Dermis microvascular lymphatic vessel endothelial cell (primary cell): ENCODE results near the gene RPS6KC1. TPM values are rescaled to one million over a fixed set of nuclear protein-coding genes. Genes with fewer than 3 reads are reported as not detected.
"Not testable (repeated sequence)": the region's sequence is repeated elsewhere in the genome, so short reads cannot be mapped to it uniquely, and the experiment has no call there.

Source experiments
- DNase-seq, 2 donors: peaks; one replicate each; pipeline versions ENCODE4 v3.0.0 to v3.0.0-alpha.2; 2010; ENCODE audit warnings: low read depth in 2 of 2
- total RNA-seq: library from RNA; depleted of rRNA; stranded (reverse); fragments of >200 nt; gene quantifications from 2 replicates; pipeline ENCODE4 v1.2.1, GENCODE V29; 2014

The RPS6KC1 gene, protein sequence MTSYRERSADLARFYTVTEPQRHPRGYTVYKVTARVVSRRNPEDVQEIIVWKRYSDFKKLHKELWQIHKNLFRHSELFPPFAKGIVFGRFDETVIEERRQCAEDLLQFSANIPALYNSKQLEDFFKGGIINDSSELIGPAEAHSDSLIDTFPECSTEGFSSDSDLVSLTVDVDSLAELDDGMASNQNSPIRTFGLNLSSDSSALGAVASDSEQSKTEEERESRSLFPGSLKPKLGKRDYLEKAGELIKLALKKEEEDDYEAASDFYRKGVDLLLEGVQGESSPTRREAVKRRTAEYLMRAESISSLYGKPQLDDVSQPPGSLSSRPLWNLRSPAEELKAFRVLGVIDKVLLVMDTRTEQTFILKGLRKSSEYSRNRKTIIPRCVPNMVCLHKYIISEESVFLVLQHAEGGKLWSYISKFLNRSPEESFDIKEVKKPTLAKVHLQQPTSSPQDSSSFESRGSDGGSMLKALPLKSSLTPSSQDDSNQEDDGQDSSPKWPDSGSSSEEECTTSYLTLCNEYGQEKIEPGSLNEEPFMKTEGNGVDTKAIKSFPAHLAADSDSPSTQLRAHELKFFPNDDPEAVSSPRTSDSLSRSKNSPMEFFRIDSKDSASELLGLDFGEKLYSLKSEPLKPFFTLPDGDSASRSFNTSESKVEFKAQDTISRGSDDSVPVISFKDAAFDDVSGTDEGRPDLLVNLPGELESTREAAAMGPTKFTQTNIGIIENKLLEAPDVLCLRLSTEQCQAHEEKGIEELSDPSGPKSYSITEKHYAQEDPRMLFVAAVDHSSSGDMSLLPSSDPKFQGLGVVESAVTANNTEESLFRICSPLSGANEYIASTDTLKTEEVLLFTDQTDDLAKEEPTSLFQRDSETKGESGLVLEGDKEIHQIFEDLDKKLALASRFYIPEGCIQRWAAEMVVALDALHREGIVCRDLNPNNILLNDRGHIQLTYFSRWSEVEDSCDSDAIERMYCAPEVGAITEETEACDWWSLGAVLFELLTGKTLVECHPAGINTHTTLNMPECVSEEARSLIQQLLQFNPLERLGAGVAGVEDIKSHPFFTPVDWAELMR
- total RNA-seq: 15.5 and 16.9 TPM in 2 replicates

DNA sequence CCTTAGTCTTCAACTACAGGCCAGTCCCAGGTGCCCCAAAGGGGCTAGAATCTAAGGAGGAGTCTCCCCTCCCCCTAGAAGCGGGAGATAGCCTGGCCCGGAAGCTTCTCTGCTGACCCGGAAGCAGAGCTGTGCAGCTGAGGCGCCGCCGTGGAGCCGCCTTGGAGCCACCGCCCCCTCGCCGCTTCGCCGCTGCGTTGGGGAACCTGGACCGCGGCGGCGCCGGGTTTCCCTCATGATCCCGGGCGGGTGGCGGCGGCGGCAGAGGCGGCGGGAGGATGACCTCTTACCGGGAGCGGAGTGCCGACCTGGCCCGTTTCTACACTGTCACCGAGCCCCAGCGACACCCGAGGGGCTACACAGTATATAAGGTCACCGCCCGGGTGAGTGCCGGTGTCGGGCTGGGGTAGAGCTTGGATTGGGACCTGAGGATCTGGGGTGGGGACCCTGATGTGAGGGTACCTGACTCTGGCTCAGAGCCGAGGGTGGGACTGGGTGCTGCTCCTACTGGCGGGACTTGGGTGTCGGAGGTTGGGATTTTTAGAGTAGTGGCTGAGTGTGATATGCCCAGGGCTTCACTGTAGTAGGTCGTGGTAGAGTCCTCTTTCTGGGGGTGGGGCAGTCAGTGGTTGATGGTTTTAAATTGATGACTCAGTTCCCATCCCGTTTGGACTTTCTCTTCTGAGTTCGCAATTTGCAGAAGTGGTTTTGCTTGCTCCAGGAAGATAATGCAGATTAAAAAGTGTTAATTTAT, at the start of gene RPS6KC1:
TSS of gene RPS6KC1 (plus strand) at position 115 of the 754 bp plus-strand sequence. CDS start at position 279, 164 bp downstream.
- peak; percentile 26 to 82 for DNase-seq

DNA sequence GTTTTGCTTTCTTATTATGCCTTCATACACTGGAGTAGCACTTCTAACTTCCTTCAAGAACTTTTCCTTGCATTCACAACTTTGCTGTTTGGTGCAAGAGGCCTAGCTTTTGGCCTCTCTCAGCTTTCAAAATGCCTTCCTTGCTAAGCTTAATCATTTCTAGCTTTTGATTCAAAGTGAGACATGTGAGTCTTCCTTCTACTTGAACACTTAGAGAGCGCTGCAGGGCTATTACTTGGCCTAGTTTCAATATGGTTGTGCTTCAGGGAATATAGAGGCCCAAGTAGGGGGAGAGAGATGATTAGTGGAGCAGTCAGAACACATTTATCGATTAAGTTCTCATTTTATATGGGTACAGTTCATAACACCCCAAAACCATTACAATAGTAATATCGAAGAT, 47.8 kb upstream of the RPS6KC1 start:
- DNase-seq: no peak

DNA sequence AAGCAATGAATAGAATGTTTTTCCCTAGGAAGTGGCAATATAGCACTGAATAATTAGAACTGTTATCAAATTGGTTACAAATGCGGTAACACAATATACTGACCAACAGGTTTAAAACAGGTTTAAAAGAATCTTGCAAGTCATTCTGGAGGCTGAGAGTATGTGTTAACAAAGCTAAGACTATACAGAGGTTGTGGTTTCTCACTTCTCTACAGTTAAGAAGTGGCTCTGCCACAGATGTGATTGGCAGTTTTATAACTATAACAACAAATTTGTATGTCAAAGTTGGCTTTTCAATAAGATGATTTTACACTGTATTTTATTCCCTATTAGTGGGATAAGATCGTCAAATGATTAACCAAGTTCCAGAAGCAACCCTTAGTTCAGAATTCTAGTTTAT, 42.5 kb upstream of the RPS6KC1 start:
- DNase-seq: no peak

DNA sequence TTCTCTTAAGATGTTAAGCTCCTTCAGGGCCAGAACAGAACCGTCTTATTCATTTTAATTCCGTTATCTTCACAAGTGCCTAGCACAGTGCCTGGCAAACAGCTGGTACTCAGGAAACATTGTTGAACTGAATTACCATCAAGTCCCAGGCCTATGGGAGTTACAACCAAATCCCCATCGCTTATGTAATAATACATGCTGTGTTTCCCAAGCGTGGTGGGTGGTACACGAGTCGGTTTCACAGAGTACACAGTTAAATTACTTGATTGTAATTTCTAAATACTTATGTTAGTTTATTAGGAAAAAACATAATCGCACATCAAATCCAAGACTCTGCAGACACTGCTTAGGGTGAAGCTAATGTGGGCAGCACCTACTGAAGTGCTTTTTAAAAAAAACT, 36.4 kb upstream of the RPS6KC1 start:
- DNase-seq: peak in 1 of 2 donors; percentile 13

DNA sequence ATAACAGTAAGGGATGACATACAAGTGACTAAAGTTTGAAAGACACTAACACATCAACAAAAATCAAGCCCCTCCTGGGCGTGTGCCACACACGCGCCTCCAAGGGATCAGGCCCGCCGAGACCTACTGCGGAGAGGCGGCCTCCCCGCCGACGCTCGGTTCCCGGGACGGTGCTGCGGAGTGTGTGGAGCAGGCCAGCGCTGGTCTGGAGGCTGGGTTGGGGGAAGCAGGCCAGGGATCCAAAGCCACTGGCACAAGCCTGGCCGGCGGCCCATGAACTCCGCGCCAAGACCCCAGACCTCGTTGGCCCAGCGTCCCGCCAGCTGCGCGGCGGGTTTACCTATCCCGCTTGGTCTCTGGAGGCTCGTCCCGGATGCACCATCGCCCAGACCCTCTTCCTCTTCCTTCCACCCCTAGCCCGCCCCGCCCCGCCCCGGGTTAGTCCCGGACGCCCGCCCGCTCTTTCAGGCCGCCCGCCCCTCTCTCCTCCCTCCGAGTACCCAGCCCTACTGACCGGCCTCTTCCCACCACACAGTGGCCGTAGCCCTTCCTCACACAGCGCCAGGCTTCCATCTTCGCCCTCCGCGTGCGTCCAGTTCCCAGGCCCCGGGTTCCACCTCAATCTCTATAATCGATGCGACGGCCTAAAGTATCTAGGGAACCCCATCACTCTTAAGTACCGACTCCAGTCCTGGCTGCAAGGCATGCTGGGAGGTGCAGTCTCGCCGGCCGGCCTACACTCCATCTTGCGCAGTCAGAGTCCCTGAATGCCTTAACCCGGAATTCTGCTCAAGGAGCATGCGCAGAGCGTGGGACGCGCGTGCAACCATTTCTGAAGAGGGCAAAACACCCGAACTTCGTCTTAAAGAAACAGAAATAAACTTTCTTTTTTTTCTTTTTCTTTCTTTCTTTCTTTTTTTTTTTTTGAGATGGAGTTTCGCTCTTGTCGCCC, 35.7 kb upstream of the RPS6KC1 start, which contains the start of gene ANGEL2:
TSS of gene ANGEL2 (minus strand) at position 769 of the 952 bp plus-strand sequence. CDS start at position 573, 196 bp downstream.
- peak; percentile 92 to 96 for DNase-seq

DNA sequence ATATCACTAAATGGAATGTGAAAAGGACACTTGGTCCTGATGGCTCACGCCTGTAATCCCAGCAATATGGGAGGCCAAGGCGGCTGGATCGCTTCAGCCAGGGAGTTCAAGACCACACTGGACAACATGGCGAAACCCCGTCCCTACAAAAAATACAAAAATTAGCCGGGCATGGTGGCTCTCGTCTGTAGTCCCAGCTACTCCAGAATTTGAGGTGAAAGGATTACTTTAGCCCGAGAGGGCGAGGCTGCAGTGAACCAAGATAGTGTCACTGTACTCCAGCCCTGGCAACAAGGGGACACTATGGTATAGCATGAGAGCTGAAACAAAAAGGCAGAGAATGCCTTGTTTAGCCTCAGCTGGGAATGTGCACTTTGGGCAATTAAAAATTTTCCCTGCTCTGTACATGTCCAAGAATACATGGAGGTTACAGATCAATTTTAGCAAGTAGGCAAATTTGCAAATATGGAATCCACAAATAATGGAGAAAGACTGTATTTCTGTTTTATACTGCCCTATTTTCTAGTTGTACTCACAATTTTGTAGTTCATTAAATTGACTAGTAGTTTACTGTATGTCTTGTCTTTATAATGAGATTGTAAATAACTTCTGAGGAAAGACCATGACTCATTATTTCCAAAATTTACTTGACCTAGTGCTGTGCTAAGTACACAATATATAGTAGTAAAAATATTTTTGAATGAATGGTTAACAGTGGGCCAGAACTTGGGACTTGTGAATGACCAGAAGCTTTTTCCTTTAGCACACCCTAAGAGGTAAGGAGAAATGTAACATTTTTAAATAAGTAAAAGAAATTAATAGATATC, 33.4 kb upstream of the RPS6KC1 start:
- DNase-seq: no peak

DNA sequence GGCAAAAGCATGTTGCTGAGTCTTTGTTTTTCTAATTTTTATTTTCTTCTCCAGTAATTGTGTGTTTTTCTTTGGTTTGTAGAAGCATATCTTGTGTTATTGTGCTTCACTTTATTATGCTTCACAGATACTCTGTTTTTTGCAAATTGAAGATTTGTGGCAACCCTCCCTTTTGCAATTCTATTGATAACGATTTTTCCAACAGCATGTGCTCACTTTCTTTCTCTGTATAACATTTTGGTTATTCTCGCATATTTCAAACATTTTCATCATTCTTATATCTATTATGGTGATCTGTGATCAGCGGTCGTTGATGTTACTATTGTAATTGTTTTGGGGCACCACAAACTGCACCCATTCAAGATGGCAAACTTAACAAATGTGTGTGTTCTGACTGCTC, 31.6 kb upstream of the RPS6KC1 start:
- no peak for DNase-seq

DNA sequence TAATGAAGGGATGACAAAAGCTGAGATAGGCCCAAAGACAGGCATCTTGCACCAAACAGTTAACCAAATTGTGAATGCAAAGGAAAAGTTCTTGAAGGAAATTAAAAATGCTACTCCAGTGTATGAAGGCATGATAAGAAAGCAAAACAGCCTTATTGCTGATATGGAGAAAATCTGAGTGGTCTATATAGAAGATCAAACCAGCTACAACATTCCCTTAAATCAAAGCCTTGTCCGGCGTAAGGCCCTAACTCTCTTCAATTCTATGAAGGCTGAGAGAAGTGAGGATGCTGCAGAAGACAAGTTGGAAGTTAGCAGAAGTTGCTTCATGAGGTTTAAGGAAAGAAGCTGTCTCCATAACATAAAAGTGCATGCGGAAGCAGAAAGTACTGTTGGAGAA, 31.0 kb upstream of the RPS6KC1 start:
- DNase-seq: no peak

DNA sequence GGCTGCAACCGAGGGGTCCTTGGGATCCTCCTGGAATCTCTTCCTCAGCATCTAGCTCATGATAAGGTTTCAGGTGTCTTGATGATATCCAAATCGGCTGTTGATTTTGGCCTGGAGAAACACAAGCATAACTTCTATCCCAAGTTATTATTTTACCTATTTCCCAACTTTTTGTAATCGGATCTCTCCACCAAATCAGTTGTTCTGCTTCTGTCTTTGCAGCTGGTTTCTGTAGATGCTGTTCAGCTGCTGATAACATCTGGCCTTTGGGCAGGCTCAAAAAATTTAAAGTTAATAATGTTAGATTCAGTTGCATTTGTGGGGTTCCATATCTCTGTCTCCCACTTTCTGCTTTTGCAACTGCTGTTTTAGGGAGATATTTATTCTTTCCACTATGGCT, 24.0 kb upstream of the RPS6KC1 start:
- DNase-seq: not testable (repeated sequence)

DNA sequence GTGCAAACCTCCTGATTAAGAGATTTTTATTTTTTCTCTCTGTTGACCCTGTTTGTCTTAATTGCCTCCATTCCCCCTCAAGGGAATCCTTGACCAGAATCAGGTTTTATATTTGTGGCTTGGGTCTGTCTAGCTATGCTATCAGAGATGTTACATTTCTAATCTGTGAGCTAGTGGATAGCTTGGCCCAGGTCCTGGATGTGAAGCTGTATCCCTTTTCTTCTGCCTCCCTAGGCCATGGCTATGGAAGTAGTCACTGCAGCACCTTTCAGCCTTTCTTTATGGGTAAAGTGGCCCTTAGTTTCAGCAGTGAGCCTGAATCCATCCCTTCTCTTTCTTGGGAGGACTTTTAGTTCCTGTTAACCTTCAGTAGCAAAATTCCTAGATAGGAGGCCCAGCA, 18.4 kb upstream of the RPS6KC1 start:
- no peak for DNase-seq

DNA sequence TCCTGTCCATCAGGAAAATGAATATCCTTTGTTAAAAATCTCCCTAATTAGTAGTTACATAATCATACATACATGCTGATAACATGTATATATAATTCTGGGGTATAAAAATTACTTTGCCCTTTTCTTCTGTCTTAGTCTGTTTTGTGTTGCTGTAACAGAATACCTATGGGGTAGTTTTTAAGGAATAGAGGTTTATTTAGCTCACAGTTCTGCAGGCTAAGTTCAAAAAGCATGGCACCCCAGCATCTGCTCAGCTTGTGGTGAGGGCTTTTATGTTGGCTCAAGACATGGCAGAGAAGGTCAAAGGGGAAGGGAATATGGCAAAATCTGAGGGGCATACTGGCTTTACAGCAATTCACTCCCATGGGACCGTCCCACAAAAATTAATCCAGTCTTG, 16.3 kb upstream of the RPS6KC1 start:
- no peak for DNase-seq

DNA sequence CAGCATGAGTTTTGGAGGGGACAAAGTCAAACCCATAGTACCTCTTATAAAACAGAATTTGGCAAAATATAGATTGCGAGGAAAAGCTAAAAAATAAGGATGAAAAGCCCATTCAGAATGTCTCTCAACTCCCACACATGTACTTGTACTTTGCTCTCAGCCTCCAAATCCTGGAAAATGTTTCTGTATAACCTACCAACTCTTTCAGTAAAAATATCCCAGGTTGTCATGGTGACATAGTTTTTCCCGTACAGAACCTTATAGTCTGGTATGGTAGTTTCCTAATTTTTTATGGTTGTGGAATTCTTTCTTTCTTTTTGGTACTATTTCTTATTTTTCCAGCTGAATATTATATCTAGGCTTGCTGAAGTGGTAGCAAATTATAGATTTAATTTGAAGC, 15.5 kb upstream of the RPS6KC1 start:
- DNase-seq: no peak

DNA sequence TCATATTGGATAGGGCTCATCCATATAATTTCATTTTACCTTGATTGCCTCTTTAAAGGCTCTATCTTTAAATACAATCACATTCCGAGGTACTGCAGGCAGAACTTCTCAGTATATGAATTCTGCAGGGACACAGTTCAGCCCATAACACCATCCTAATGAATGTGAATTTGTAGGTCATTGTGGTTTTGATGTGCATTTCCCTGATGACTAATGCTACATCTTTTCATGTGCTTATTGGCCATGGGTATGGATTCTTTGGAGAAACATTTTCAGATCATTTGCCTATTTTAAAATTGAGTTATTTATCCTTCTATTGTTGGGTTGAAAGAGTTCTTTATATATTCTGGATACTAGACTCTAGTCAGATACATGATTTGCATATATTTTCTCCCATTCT, 9.6 kb upstream of the RPS6KC1 start:
- DNase-seq: no peak

DNA sequence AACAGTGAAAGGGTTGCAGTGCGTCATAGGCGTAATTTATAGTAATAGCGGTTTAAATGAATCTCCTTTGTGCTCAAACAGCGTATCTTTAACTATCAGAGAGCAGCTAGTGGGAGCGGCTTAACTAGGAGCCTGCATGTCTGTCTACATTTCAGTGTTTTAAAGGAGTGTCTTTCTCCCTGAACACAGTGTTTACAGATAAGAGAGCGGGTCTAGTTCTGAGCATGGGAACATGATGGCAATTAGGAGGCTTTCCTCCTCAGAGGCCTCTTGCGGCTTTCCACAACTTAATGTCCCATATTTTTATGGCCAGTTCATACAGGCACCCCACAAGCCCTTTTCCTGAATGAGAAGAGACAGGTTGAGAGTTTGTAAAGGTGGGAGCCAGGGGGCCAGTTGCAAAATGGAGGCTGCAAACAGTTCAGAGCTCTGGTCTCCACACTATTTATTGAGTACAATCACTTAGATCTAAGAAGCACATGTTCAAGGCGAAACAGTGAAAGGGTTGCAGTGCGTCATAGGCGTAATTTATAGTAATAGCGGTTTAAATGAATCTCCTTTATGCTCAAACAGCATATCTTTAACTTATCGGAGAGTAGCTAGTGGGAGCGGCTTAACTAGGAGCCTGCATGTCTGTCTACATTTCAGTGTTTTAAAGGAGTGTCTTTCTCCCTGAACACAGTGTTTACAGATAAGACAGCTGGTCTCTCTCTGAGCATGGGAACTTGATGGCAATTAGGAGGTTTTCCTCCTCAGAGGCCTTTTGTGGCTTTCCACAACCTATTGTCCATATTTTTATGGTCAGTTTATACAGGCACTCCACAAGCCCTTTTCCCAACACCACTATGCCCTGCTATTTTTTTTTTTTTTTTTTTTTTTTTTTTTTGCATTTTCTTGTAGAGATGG, 5.5 kb upstream of the RPS6KC1 start:
- not testable (repeated sequence) for DNase-seq

DNA sequence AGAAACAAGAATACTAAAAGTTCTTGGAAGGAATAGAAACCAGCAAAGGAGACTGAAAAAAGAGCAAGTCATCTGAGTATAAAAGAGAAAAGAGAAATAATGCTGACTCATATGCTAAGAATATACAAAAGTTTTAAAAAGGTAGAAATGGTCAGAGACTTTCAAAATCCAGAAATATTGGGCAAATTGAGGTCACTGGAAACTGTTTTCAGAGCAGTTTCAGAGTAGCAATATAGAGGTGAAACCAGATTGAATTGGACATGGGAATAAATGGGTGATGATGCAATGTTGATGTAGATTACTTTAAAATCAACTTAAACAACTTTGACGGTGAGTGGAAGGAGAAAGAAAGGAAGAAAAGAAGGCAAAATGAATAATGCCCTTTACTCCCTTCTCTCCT, 1.8 kb upstream of the RPS6KC1 start:
- DNase-seq: no peak

DNA sequence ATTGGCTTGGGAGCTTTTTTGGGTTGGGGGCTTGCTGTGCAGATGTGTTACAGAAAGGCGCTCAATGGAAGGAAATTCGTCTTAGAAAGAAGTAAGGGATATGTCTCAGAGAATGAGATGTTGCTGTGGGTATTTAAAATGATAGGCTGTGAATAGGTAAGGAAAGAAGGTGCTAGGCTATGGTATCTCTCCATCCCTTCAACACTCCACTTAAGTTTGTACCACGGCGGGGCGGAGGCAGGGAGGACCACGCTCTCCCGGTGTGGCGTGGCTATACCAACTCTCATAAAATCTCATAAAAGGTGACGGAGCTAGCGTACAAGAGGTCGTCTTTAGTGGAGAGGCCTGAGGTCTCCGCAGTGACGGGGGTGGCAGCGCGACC, 305 bp upstream of the RPS6KC1 start:
- DNase-seq: no peak

DNA sequence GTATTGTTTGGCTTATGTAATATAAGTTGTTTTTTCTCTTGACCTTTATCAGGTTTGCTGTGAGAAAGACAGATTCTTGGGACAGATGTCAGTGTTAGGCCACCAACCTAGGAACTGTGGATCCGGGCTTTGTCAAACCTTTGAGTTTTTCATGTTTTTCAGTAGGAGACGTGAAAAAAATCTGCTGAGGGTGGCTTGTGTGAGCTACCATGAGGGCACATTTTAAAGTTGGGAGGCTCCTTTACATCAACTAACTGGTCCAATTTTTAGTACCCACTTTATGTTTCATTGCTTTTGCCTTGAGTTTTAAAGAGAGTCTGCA, 801 bp downstream of the RPS6KC1 start:
- DNase-seq: no peak

DNA sequence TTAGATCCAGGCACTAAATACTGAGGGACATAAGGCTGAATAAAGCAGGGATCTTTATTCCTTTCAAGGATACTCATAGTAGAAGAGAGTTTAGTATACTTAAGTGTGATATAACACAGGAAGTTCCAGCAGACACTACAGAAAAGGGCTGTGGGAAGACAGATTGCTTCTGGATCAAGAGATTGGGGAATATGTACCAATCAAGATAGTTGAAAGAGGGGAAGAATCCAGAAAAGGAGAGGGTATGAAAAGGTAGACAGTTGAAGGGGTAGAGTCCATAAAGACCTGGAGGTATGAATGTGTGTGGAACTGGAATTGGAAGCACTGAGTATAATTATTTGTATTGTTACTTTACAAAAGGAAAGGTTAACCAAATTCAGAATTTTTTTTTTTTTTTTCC, 2.4 kb downstream of the RPS6KC1 start:
- no peak for DNase-seq
